NCI-H446 treated with DMSO at 0.1 percent for 48 hours (cell line): ENCODE measurements around the gene FAM193B.

Experiments used
- DNase-seq: peaks from one replicate; lab custom pipeline; 2025; lab: John Stamatoyannopoulos, UW

FAM193B gene

DNA sequence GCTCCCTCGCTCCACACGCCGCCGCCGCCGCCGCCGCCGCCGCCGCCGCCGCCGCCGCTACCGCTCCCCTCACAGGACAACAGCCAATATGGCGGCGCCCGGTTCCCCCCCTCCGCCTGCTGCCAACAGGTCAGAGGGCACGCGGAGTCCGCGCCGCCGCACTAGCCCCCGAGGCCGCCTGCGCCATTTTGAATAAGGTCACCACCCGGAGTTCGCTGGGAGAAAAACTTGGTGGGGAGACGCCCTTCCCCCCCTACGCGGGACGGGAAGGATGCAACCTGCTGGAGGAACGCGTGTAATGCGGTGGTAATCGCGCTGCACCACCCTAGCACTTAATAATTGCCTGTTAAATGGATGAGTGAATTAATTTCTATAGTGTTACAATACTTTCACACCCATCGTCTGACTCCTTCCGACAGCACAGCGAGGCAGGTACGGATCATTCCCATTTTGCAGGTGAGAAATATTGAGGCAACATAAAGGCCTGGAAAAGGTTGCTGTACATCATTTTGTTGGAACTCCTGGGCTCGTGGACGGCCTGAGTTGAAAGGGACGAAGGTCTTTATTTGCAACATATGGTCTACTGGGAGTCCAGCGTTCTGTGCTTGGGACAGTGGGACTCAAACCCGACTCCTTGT is at the start of gene FAM193B:
Gene FAM193B (minus strand): TSS at position 90 of the 638 bp plus-strand sequence. CDS start 105 bp downstream, outside the sequence.
- DNase-seq, result peak; percentile 78

- DNase-seq, result no peak
Measured at GRCh38 chr5:177604116-177604521, 49.8 kb upstream of the FAM193B start.

- no peak for DNase-seq
Measured at GRCh38 chr5:177603631-177604030, 49.3 kb upstream of the FAM193B start.

- no peak for DNase-seq
Measured at GRCh38 chr5:177602458-177602830, 48.1 kb upstream of the FAM193B start.

GRCh38 chr5:177601577-177602457 is 47.5 kb upstream of the FAM193B start:
- DNase-seq, result no peak

- DNase-seq, result no peak
Measured at GRCh38 chr5:177601126-177601525, 46.8 kb upstream of the FAM193B start.

DNA sequence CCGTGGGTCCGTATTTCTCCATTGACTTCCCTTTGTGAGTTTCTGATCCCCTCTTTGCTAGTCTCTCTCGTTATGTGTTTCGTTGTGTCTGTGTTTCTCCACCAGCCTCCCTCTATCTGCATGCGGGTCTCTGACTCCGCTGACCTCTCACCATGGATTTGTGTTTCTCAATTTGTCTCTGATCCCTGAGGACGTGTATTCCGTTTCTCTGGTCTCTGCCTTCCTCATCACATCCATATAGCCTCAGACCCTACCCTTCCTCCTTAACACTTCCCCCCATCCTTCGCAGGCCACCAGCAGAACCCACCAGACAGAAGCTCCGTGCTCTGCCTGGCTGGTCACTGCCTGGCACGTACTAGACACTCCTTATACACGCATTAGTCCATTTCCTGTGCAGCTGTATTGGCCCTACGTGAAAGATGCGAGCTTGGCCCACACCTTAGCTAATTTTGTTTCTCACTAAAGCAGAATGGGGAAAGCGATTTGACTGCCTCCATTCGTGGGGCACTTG is 46.2 kb upstream of the FAM193B start:
- DNase-seq, result no peak

DNA sequence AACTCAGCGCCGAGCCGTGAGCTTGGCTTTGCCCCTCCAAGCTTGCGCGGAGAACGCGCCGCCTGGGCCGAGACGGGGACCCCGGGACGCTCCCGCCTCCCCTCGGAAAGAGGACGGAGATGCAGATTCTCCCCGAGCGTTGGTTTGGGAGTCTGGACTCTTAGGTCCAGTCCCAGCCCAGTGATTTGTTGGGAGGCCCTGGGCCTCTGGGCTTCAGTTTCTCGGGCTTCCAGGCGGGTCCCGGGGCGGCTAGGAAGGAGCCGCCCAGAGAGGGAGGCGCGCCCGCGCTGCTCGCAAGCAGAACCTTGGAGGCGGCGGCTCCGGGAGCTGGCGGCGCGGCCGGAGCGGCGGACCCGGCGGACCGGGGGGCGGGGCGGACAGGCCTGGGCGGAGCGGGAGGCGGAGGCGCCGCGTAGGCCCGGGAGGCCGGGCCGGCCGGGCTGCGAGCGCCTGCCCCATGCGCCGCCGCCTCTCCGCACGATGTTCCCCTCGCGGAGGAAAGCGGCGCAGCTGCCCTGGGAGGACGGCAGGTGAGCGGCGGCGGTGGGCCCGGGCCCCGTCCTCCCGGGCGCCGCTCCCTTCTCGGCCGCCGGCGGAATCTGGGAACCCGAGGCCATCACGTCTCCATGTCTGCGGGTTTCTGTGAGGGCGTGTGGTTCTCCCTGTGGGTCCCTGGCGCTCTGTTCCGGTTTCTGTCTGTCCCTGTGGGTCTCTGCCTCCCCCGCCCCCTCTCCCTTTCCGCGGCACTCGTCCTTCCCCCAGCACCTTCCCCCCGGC is 45.6 kb upstream of the FAM193B start, which contains the start of gene B4GALT7:
Gene B4GALT7 (plus strand): TSS at position 402 of the 777 bp plus-strand sequence. CDS start 79 bp downstream, at position 481.
- peak; percentile 54 for DNase-seq

- no peak for DNase-seq
Measured at GRCh38 chr5:177598477-177598876, 44.1 kb upstream of the FAM193B start.

DNA sequence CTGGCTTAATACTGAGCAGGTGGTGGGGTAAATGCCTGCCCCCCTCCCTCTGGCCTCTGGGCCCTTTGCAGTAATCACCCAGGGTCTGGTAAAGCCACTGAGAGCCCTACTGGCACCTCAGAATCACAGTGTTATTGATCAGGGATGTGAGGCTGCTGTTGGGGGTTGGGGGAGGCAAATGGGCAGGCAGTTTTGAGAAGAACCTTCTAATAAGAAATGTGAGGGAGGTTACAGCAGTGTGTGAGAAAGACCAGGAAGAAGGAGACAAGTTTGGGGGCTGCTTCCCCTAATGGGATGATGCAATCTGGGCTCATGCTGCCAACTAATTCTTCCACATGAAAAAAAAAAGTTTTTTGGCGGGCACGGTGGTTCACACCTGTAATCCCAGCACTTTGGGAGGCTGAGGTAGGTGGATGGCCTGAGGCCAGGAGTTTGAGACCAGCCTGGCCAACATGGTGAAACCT is 42.4 kb upstream of the FAM193B start:
- no peak for DNase-seq

GRCh38 chr5:177595991-177596774 is 41.8 kb upstream of the FAM193B start:
- DNase-seq, result no peak

DNA sequence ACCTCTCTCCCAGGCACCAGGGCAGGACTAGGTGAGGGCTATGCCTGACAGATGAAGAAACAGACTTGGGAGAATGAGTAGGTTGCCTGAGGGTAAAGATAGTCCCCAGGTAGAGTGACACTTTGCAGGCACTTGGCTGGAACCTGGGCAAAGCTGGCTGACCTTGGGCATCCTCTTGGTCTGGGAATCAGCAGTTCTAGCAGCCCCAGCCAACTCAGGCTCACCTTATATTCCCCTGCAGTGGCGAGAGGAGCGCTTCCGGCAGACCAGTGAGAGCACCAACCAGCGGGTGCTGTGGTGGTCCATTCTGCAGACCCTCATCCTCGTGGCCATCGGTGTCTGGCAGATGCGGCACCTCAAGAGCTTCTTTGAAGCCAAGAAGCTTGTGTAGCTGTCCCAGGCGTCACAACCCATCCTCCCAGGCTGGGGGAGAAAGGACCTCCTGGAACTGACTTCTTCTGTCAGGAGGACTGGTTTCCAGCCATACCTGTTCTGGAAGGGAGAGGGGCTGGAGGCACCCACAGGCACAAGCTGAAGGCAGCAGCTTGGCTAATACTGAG is 40.7 kb upstream of the FAM193B start:
- no peak for DNase-seq

DNA sequence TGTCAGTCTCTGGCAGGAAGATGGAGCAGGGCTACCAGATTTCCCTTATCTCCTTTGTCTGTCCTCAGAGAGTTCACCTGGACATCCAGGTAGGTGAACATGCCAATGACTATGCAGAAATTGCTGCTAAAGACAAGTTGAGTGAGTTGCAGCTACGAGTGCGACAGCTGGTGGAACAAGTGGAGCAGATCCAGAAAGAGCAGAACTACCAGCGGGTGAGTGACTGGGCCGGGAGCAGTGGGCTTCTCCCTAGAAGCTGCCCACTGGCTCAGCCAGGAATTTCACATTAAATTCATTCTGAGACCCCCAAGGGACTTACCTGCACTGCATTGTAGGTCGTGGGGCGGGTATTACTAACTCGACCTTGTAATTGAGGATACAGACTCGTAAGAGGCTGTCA is 39.7 kb upstream of the FAM193B start:
- DNase-seq, result no peak

- no peak for DNase-seq
Measured at GRCh38 chr5:177593511-177593910, 39.1 kb upstream of the FAM193B start.

GRCh38 chr5:177592905-177593304 is 38.5 kb upstream of the FAM193B start:
- DNase-seq, result no peak

- DNase-seq, result no peak
Measured at GRCh38 chr5:177592010-177592834, 37.9 kb upstream of the FAM193B start, which contains the start of gene TMED9. Gene TMED9, plus strand, starts transcription at chr5:177592203. Its CDS starts 12 bp downstream, at chr5:177592215.

- no peak for DNase-seq
Measured at GRCh38 chr5:177591690-177592009, 37.3 kb upstream of the FAM193B start.

DNA sequence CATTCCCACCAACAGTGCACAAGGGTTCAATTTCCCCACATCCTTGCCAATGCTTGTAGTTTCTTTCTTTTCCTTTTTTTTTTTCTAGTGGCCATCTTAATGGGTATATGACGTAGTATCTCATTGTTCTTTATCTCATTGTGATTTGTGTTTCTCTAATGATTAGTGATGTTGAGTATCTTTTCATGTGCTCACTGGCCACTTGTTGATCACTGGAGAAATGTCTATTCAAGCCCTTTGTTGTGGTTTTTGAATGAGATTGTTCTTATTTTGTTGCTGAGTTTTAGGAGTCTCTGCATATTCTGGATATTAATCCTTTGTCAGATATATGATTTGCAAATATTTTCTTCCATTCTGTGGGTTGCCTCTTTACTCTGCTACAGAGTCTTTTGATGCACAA is 36.0 kb upstream of the FAM193B start:
- no peak for DNase-seq

DNA sequence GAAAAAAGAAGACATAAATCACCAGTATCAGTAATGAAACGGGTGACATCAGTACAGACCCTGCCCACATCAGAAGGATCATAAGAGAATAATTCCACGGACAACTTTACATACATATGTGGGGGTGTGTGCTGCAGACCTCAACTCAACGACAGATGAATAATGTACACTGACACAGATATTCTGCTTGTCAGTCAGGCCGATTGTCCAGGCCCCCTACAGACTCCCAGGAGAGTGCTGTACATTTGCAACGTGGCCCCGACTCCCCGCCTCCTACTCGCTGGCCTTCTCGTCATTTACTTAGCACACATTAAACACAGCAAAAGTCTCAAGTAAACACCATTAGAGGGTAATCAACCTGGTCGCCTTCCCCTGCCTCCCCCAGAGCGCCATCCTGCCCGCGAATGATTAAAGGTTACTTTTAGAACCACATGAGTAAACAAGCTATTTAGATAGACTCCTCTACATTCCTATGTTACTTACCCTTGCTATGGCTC is 34.1 kb upstream of the FAM193B start:
- DNase-seq, result no peak

GRCh38 chr5:177578316-177578715 is 24.0 kb upstream of the FAM193B start:
- no peak for DNase-seq
